Activated B cell treated with CpG ODN at 0.5 μM for 24 hours (primary cell): Measurements from ENCODE around the gene MAPK12. TPM values are rescaled to one million over a fixed set of nuclear protein-coding genes. Genes with fewer than 3 reads are reported as not detected.
A peak's percentile ranks its signal among the peaks of the same experiment; 100 is the strongest.

Experiments
- ATAC-seq: fragments of 200-7000 bp; cut with Tn5 transposase; one replicate; pipeline ENCODE4 v1.10.0; 2021; ENCODE audit warnings: low read depth, mild to moderate bottlenecking, moderate library complexity
- CTCF ChIA-PET: fragments of 350-600 bp; sonication (Branson Sonifier 250); formaldehyde crosslinking; loops from one replicate; lab custom pipeline; 2021; ENCODE audit warnings: antibody characterized with exemption; lab: Charles Lee
- POLR2A ChIA-PET: fragments of 350-600 bp; sonication (Branson Sonifier 250); formaldehyde crosslinking; loops from one replicate; lab custom pipeline; 2021; ENCODE audit warnings: antibody characterized with exemption; lab: Charles Lee
- DNase-seq: peaks from one replicate; pipeline ENCODE4 v3.0.0; 2022
- H3K27ac Mint-ChIP-seq: one replicate; pipeline ENCODE4 v1.8.0; 2020; ENCODE audit warnings: mixed read lengths
- H3K27me3 Mint-ChIP-seq: one replicate; pipeline ENCODE4 v1.8.0; 2021; ENCODE audit warnings: mixed read lengths
- H3K36me3 Mint-ChIP-seq: one replicate; pipeline ENCODE4 v1.8.0; 2021; ENCODE audit warnings: low read depth, mixed read lengths
- H3K4me1 Mint-ChIP-seq: one replicate; pipeline ENCODE4 v1.8.0; 2021; ENCODE audit warnings: mixed read lengths
- H3K4me3 Mint-ChIP-seq: one replicate; pipeline ENCODE4 v1.8.0; 2020; ENCODE audit warnings: mild to moderate bottlenecking, mixed read lengths
- H3K9me3 Mint-ChIP-seq: one replicate; pipeline ENCODE4 v1.8.0; 2020; ENCODE audit warnings: mixed read lengths
- intact Hi-C: fragments of 100-400 bp; cut with micrococcal nuclease; formaldehyde crosslinking; loops from one replicate; pipeline ENCODE4 v1.15.1; 2024
- total RNA-seq: library from RNA; stranded (reverse); gene quantifications from 2 replicates; pipeline ENCODE4 v1.2.3, GENCODE V29; 2022
- TF ChIP-seq, protein P1 (sequence below): fragments of 200-600 bp; IDR thresholded peaks from one replicate; pipeline ENCODE4 v1.8.0; 2022; ENCODE audit warnings: antibody characterized with exemption, mild to moderate bottlenecking

MAPK12 gene
- total RNA-seq, 1 donor from 2014 or later: 4.4 TPM

DNA sequence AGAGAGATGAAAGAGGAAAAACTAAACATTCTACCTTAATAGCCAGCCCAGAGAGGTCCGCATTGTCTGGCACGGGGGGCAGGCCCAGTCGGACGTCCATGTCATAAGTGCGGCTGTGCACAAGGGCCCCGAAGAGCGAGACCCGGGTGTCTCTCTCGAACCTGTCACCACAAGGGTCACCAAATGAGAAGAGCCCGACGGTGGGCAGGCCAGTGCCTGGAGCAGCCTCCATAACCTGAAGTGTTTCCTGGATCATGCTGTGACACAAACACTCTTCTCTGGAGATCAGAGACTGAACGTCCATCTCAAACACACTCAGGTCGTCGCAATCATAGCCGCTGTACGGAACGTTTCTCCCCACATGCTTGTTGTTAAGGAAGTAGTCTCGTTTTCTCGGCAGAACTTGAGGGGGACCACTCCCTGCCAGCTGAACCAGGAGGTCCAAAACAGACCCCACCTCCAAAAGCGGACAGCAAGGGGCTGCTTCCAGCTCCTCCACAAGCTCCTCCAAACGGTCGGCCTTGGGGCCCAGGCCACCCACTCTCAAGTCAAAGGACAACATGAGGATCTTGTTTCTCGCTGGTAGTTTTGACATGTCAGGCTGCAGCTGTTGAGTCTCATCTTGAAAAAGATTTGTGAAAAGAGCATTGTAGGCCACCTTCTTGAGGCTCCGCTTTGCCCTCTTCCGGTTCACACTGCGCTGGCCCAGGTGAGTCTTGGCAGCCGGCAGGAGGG lies 17.6 kb downstream of the MAPK12 start:
- H3K27ac Mint-ChIP-seq: peak overlapping the region; percentile 100
- H3K4me3 Mint-ChIP-seq: peak overlapping the region; percentile 100
- H3K4me1 Mint-ChIP-seq: peaks cover 51% of the 10 kb centered on the region
- peaks cover 35% of the 10 kb centered on the region for H3K36me3 Mint-ChIP-seq
- no peak for ATAC-seq
- intact Hi-C loops: loop anchor here (1.0 to 10.0 kb wide), 4 partner anchors 53 to 315 kb away; partner anchors contain the start of genes NCAPH2 and SBF1
- CTCF ChIA-PET: interaction anchor here (0.6 to 1.8 kb wide), 7 partner anchors 83 to 377 kb away, joined by 3 to 5 read pairs (median 4); partner anchors contain the start of genes DENND6B and SCO2
- no peak for DNase-seq
- H3K9me3 Mint-ChIP-seq: no peaks in the 10 kb centered on the region
- POLR2A ChIA-PET: interaction anchor here (0.6 to 2.1 kb wide), 18 partner anchors 7 to 385 kb away, joined by 3 to 30 read pairs (median 4); partner anchors contain the start of genes HDAC10, LMF2, NCAPH2 and PLXNB2
- H3K27me3 Mint-ChIP-seq: no peaks in the 10 kb centered on the region
- TF ChIP-seq, protein P1, sequence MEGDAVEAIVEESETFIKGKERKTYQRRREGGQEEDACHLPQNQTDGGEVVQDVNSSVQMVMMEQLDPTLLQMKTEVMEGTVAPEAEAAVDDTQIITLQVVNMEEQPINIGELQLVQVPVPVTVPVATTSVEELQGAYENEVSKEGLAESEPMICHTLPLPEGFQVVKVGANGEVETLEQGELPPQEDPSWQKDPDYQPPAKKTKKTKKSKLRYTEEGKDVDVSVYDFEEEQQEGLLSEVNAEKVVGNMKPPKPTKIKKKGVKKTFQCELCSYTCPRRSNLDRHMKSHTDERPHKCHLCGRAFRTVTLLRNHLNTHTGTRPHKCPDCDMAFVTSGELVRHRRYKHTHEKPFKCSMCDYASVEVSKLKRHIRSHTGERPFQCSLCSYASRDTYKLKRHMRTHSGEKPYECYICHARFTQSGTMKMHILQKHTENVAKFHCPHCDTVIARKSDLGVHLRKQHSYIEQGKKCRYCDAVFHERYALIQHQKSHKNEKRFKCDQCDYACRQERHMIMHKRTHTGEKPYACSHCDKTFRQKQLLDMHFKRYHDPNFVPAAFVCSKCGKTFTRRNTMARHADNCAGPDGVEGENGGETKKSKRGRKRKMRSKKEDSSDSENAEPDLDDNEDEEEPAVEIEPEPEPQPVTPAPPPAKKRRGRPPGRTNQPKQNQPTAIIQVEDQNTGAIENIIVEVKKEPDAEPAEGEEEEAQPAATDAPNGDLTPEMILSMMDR: no peak

DNA sequence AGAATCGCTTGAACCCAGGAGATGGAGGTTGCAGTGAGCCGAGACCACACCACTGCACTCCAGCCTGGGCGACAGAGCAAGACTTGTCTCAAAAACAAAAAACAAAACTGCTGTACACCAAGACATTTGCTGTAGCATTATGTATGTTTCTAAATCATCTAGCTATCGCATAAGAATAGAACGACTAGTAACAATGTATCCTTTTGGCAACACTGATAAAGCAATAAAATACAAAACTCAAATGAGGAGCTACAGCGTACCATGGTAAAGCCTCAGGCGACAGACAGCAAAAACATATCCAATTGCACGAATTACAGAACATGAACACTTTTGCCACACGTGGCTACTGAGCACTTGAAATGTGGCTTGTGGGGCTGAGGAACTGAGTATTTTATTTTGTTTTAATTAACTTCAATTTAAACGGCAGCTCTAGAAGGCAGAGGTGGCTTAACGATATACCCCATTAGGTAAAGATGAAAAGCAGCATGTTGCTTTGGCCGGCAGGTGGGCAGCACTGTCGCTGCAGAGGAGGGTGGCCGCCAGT lies 19.0 kb downstream of the MAPK12 start:
- no peaks in the 10 kb centered on the region for H3K27me3 Mint-ChIP-seq
- DNase-seq: no peak
- ChIA-PET POLR2A (interaction anchor here (1.2 to 1.5 kb wide), 2 partner anchors 100 to 208 kb away, joined by 3 to 4 read pairs; no protein-coding TSS in a partner anchor), CTCF (interaction anchor here (1.0 to 3.0 kb wide), 9 partner anchors 9 to 379 kb away, joined by 3 to 17 read pairs (median 8); partner anchors contain the start of genes DENND6B, HDAC10 and SCO2)
- no peak for ATAC-seq
- TF ChIP-seq, protein P1: no peak
- H3K36me3 Mint-ChIP-seq: peaks cover 36% of the 10 kb centered on the region
- H3K4me3 Mint-ChIP-seq: peak overlapping the region; percentile 100
- intact Hi-C loops: loop anchor here (2.0 to 10.0 kb wide), 2 partner anchors 232 to 314 kb away; partner anchors contain the start of gene SBF1
- no peaks in the 10 kb centered on the region for H3K9me3 Mint-ChIP-seq
- no peak overlapping the region for H3K27ac Mint-ChIP-seq
- peaks cover 45% of the 10 kb centered on the region for H3K4me1 Mint-ChIP-seq

DNA sequence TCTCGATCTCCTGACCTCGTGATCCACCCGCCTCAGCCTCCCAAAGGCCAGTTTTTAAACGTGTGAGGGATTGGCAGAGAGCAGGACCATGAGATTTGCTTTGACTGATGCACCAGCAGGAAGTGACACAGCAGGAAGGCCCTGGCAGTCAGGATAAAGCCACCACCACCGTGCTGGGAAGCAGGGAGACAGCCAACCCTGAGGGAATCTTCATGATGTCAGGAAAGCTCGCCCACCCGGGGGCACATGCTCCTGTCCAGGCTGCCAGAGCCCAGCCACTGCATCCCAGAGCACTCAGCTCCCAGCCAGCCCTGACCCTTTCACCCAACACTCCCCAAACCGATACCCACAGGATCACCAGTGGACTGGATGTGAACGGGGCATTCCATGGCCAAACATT lies 22.7 kb downstream of the MAPK12 start:
- H3K4me1 Mint-ChIP-seq: peaks cover 29% of the 10 kb centered on the region
- peaks cover 44% of the 10 kb centered on the region for H3K36me3 Mint-ChIP-seq
- no peak overlapping the region for H3K27ac Mint-ChIP-seq
- TF ChIP-seq, protein P1: no peak
- intact Hi-C loops: no loop called here
- DNase-seq: no peak
- no peaks in the 10 kb centered on the region for H3K27me3 Mint-ChIP-seq
- CTCF ChIA-PET: interaction anchor here (1.6 kb wide), 1 partner anchor 103 kb away, joined by 4 read pairs; no protein-coding TSS in a partner anchor
- no peak overlapping the region for H3K4me3 Mint-ChIP-seq
- POLR2A ChIA-PET: interaction anchor here (0.8 kb wide), 1 partner anchor 314 kb away, joined by 3 read pairs; no protein-coding TSS in a partner anchor
- no peaks in the 10 kb centered on the region for H3K9me3 Mint-ChIP-seq
- ATAC-seq: no peak

DNA sequence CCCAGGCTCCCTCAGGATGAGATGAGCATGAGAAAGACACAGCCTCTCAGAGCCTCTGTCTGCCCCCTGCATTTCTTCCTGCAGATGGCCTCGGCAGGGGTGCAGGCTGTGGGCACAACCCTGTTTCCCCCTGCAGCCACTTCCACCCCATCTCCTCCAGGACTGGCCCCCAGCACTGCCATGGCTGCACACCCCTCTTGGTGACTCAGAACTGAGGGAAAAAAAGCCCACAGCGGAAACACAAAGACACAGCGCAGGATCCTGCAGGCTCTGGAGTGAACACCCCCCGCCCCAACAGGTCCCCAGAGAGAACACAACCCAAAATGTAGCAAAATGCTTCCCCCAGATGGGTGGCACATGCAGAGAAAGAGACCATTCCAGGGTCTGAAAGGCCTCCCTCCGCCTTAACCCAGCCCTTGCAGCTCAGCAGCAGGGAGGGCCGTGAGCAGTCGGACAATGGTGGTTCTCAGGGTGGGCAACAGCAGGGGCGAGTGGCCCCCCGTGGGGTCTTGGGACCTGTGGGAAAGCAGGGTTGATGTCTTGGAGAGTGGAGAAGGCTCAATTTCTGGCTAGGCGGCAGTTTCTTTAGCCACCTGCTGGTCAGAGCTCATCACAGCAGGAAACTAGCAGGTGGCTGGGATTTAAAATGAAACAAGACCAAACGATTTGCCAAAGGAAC lies 24.6 kb downstream of the MAPK12 start:
- ChIA-PET CTCF (interaction anchor here (1.4 kb wide), 1 partner anchor 88 kb away, joined by 5 read pairs; no protein-coding TSS in a partner anchor), POLR2A (interaction anchor here (0.8 to 1.1 kb wide), 2 partner anchors 46 to 271 kb away, joined by 3 to 4 read pairs; partner anchors contain the start of genes LMF2 and NCAPH2)
- H3K4me3 Mint-ChIP-seq: no peak overlapping the region
- DNase-seq (no peak), ATAC-seq (no peak)
- intact Hi-C loops: loop anchor here (1.0 kb wide), 1 partner anchor 88 kb away; no protein-coding TSS in a partner anchor
- H3K9me3 Mint-ChIP-seq: no peaks in the 10 kb centered on the region
- no peak overlapping the region for H3K27ac Mint-ChIP-seq
- H3K4me1 Mint-ChIP-seq: peaks cover 13% of the 10 kb centered on the region
- H3K27me3 Mint-ChIP-seq: no peaks in the 10 kb centered on the region
- TF ChIP-seq, protein P1: no peak
- H3K36me3 Mint-ChIP-seq: peaks cover 59% of the 10 kb centered on the region
